Lower leg skin (tissue), 3 donors: Measurements from ENCODE around the gene PLCH2.

ENCODE experiments used
- CTCF ChIP-seq, 3 donors: fragments of 450-650 bp; IDR thresholded peaks; one replicate each; pipeline ENCODE4 v1.5.1; 2016; ENCODE audit warnings: antibody characterized with exemption in 3 of 3, mild to moderate bottlenecking in 3 of 3, moderate library complexity in 2 of 3
- POLR2A ChIP-seq, 2 donors: fragments of 450-650 bp; IDR thresholded peaks; one replicate each; pipeline ENCODE4 v1.6.1; 2016 to 2017; ENCODE audit warnings: antibody characterized with exemption in 2 of 2, mild to moderate bottlenecking in 1 of 2, moderate library complexity in 1 of 2

DNA sequence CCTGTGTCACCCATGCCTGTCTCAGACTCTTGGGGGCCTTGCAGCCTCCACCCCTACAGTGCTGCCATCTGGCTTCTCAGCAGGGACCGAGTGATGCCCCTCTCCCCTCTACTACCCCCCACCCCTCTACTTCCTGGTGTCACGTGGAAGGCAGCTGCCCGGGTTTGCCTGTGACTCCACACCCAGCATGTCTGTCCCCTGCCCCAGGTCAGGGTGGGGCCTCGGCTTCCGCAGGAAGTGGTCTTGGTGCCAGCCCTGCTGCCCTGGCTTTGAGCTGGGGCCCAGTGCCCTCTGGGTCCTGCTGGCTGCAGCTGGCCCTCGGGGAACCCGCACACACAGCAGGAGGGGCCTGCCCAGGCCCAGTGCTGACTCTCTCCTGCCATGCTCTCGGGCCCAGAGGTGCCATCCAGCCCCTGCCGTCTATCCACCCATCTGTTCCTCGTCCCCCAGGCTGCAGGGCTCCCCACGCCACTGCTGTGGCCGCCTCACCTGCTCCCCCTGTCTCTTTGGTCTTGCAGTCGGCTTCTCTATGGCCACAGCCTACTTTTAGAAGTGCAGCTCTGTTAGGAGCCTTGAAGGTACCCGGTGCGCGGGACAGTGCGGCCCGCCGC is 24.0 kb downstream of the PLCH2 start:
- TF ChIP-seq CTCF (IDR thresholded peaks at IDR 0.05) (no peak), POLR2A (IDR thresholded peaks at IDR 0.05) (no peak)
